Stimulated activated CD4-positive, alpha-beta T cell treated with anti-CD3 and anti-CD28 coated beads, TNF-alpha, amount 100 ng/mL, for 24 hours (primary cell): ENCODE measurements around the gene C2CD5.
"Not testable (repeated sequence)": the region's sequence is repeated elsewhere in the genome, so short reads cannot be mapped to it uniquely, and the experiment has no call there.

Source experiments
- DNase-seq, 3 experiments: peaks; one replicate each; pipeline ENCODE4 v3.0.0-alpha.2; 2020; ENCODE audit warnings: low read depth in 3 of 3

Gene C2CD5

DNA sequence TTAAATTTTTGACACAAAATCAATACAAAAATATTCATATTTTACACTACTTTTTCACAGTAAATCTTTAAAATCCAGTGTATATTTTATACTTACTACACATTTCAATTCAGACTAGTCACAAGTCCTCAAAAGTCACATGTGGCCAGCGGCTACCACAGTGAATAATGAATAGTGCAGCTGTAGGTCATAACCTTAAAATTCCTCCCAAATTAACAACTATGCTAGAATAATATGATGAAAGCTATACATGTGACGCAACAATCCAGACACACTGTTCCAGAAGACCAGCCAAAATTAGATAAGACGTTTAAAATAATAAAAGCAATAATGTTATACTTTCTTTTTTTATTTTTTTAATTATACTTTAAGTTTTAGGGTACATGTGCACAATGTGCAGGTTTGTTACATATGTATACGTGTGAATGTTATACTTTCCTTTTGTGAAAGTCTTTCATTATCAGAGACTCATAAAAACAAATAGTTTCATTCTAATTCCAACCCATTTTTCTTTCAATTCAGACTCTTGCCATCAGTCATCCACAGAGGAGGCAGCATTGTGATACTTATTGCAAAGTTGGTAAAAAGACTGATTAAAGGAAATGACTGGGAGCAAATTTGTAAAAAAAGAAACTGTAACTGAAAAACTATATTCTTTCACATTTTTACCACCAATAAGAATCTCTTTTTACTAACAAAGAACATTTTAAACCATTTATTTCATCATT lies 67.0 kb downstream of the C2CD5 start:
- no peak for DNase-seq

DNA sequence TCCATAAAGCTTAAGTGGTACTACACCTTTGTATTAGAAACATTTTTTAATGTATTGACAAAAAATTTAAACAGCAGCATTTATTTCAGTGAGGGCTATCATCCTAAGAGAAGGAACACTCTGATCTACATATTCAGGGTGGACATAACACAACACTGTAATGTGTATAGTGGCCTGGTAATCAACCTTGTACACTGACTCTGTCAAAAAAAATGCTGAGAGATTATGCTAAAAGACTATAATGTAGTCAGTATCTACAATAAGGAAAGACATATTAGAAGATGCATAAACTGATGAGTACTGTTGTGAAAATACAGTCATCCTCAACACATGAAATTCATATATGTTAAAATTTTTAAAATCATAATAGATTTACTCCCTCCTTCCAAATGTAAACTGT lies 68.2 kb downstream of the C2CD5 start:
- no peak for DNase-seq

DNA sequence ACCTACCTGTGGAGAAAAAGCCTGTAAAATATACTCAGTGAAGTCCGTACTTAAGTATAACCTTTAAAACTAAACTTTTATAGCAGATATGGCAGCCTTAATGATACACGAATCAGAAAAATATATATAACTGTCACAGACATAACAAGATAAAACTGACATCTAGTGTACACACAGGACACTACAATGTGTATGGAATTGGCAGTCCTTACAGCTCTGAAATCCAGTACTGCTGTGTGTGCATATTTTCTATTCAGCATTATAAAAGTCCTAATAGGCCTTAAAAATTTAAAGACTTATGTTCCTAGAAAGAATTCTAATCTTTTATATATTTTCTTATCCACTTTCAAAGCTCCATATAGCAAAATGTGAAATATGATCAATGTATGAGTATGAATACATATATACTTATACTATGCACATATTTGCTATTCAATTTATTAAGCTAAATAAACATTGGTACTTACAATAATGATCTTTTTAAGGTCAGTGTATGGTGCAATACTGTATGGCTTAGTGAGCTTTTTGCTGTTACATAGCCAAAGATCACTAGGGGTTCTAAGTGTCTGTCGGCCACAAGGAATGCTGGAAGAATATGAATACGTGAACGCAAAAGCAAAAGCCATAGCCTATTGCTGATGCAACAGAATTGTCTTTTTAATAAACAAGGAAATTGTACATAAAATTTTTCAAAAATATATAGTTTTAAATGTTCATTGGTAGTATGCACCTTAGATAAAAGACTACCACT lies 69.2 kb downstream of the C2CD5 start:
- DNase-seq, result no peak

DNA sequence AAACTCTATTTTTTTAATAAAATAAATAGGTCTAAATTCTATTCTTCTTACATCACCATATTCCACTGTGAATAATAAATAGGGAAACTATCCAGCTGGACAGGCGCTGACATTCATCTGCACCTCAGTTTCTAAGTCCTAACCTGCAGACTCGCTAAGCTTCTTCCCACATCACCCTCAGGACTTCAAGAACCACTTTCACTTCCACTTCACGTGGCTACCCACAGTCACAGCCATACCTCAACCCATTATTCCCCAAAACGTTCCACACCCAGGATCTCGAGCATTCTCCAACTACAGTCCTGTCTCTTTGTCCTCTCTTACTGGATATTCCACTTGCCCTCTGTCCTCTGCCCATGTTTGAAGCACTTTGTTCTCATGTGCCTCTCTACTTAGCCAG lies 71.1 kb downstream of the C2CD5 start:
- no peak for DNase-seq

DNA sequence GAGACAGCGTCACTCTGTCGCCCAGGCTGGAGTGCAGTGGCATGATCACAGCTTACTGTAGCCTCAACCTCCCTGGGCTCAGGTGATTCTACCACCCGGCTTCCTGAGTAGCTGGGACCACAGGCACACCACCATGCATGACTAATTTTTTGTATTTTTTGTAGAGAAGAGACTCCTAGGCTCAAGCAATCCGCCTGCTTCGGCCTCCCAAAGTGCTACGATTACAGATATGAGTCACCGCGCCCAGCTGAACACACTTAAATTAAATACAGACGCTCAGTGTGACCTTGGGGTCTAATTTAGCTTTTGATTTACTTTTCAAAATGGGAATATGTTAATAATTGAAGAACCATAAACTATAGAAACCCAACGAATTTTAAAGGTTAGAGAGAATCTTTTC lies 77.2 kb downstream of the C2CD5 start:
- DNase-seq, result no peak

DNA sequence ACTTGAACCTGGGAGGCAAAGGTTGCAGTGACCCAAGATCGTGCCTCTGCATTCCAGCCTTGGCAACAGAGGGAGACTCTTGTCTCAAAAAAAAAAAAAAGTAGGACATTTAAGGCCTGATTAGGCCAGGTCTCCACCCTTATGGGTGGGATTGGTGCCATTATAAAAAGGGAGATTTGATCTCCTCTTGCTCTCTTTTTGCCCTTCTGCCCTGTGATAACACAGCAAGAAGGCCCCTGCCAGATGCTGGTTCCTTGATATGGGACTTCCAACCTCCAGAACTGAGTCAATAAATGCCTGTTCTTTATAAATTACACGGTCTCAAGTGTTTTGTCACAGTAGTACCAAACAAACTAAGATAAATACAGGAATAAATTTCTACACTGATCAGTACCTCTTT lies 81.0 kb downstream of the C2CD5 start:
- DNase-seq, result no peak

DNA sequence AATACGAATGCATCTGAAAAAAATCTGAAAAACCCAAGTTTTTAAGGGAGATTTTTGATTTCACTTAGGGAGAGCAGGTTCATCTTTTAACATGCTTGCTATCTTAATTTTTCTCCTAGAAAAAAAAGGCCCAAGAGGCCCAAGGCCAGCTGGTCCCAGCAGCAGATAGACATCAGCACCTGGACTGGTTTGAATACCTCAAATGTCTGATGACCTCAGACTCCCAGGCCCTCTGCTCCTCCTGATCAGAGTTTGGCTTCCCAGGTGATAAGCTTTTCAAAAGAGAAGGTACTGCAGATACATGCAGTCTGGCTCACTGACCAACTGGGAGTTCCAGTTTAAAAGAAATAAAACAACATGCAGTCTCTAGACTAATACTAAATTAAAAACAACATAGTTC lies 82.6 kb downstream of the C2CD5 start:
- DNase-seq, result no peak

DNA sequence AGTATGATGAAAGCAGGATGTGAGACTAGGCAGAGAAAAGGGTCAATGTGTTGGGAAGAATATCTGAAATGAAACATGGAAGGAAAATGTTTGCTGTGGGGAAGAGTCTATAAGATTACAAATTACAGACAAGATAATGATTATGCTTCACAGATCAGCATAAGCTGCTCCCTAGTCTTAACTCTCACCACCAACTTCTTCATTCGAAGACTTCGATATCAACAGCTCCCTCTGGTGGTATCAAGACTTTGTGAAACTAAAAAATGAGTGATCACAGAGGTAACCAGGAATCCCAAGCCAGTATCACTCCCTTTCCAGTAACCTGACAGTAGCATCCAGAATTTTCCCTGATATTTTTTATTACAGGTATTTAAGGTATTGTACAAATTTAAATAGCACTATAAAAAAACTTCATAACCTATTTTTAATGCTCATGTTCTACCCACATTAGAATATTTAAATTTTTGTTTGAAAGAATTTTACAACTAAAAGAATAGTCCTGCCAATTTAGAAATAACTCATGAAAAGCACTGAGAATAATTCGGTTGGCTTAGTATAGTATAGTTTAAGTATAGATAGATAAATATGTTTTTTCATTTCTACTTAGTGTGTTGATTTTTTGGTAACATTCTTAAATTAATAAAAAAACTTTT lies 84.4 kb downstream of the C2CD5 start:
- DNase-seq, result no peak

DNA sequence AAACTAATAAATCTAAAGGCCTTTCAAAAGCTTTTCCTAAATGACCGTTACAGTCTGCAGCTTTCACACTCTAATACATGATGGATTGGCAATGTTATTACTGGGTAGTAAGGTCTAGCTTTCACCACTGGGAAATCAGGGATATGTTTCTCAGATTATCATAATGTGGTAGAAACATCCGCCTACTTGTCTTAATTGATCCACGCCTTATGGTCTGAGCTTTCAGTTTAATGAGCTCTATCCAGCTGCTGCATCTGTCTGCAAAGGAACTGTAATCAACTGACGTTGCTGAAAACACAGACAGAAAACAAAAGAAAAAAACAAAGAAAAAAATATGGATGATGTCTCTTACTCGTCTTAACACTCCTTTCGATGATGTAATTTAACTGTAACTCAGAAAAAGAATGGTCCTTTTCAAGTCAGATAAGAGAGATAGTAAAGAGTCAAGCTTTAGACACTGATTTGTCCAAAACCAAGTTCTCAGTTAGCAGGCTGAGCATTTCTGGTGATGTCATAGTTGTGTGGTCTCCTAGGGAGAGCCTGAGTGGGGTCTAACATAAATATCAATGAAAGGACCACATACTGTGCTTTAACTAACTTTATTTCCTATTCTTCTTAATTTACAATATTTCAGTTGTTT lies 85.9 kb downstream of the C2CD5 start:
- no peak for DNase-seq

DNA sequence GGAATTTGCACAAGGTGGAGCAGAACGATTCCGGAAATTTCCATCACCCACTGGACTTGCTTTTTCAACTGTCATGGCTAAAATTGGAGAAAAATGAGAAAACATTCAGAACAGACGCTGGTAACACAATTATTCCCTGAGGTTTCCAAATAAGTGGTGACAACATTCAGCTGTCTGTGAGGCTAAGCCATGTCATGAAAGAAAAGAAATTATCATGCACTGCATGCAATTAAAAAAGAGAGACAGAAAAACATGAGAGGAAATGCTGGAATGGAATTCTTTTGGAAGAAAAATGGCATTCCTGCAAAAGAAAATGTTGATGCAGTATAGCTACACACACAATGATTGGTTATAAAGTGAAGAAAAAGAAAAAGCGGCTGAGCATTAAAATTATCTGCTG lies 87.3 kb downstream of the C2CD5 start:
- DNase-seq, result no peak

DNA sequence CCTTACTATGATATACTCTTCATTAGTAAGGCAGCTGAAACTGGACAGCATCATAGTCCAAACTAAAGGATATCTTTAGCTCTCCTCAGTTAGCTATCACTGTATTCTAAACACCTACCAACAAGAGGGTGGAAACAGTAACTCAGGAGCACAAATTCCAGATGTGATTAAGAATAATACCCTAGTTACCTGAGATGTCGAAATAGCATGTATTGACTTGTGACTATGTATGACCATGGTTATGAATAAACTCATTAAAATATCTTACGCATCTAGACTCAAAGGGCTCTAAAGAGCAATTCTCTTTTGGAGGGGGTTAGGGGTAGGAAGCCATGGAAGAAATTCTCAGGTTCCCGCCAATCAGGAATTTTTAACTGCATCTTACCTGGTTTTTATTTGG lies 90.8 kb downstream of the C2CD5 start:
- DNase-seq, result no peak

DNA sequence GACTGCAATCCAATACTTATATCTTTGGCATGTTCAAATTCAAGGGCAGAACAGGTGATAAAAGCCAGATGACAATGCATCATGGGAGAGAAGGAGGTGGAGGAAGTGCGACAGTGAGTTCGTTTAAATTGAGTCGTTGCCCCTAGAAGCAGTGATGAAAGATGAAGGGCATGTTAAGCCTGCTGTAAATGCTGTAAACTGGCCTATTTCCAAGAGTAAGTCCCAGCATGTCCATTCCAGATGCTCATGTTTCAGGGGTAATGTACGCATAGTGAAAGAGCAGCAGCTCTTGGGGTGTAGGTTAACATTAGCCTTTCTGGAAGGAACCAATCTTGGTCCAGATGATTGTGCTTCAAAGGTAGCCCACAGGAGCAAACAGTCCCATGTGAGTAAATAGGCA lies 97.1 kb downstream of the C2CD5 start:
- DNase-seq, result no peak

DNA sequence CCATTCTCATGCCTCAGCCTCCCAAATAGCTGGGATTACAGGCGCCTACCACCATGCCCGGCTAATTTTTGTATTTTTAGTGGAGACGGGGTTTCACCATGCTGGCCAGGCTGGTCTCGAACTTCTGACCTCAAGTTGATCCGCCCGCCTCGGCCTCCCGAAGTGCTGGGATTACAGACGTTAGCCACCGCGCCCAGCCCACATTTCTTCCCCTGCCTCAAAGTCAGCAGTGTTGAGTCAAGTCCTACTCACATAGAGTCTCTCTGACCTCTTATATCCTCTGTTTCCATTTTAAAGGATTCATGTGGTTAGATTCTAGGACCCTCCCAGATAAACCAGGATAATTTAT lies 100.1 kb downstream of the C2CD5 start:
- DNase-seq, result not testable (repeated sequence)

DNA sequence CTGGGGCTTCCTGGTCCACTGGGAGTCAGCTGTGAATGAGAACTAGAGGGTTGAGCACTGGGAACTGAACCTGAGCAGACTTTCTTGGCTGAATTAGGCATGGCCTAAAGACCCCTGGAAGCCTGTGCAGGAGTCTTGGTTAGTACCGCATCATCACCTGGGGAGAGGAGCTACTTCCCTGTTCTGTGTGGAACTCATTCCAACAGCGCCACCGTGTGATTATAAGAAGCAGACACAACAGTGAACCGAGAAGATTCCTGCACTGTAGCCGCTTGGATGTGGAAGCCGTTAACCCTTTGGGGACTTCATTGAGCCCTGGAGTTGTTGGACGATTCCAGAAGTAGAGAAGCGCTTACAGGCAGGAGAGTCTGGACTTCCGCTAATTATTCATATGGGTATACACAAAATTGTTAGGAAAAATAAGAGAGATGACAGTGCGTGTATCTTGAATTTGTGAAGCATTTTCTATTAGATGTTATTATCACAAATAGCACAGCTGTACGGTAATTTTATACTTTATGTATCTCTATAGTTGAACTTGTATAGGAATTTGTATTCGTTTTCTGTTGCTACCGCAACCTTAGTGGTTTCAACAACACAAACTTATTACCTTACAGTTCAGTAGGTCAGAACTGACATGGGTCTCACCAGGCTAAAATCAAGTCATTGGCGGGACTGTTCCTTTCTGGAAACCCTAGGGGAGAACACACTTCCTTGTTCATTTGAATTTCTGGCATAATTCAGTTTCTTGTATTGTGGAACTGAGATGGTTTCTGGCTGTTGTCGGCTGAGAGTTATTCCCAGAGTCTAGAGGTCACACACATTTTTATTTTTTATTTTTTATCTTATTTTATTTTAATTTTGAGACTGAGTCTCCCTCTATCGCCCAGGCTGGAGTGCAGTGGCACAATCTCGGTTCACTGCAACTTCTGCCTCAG lies 100.7 kb downstream of the C2CD5 start:
- peak; percentile 24 to 56 (median 34) for DNase-seq

DNA sequence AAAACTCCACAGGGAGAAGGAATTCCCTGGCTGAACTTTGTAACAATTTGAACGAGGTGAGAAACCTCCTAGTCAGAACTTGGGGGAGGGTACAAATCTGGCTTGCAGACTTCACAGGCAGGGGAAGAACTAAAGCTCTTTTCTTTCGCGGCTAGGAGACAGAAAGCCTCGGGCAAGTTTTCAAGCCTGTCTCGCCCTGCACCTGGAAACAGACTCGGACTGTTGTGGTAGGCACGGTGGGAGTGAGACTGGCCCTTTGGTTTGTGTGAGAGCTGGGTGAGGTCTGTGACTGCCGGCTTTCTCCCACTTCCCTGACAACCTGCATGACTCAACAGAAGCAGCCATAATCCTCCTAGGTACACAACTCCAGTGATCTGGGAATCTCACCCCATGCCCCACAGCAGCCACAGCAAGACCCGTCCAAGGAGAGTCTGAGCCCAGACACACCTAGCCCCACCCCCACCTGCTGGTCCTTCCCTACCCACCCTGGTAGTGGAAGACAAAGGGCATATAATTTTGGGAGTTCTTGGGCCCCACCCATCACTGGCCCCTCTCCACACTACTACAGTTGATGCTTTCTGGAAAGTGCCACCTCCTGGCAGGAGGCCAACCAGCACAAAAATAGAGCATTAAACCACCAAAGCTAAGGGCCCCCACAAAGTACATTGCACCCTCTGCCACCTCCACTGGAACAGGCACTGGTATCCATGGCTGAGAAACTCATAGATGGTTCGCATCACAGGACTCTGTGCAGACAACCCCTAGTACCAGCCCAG lies 107.1 kb downstream of the C2CD5 start:
- no peak for DNase-seq

DNA sequence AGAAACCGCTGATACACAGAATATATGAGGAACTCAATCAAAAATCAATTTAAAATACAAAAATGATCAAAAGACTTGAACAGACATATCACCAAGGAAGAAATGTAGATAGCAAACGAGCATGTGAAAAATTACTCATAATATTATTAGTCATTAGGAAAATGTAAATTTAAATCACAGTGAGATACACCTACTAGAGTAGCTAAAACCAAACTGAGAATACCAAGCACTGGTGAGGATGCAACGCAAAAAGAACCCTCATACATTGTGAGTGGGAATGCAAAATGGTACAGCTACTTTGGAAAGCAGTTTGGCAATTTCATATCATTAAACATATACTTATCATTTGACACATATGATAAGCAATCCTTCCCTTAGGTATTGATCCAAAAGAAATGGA lies 108.8 kb downstream of the C2CD5 start:
- no peak for DNase-seq

DNA sequence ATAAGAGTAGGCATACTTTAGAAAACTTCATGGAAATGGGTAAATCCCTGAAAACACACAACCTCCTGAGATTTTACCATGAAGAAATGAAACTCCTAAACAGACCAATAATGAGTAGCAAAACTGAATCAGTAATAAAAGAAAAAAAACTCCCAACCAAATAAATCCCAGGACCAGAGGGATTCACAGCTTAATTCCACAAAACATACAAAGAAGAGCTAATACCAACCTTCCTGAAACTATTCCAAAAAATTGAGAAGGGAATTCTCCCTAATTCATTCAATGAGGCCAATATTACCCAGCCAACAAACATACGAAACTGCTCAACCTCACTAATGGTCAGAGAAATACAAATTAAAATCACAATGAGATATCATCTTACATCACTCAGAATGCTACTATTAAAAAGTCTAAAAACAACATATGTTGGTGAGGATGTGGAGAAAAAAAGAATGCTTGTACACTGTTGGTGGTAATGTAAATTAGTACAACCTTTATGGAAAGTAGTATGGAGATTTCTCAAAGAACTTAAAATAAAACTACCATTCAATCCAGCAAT lies 112.6 kb downstream of the C2CD5 start:
- DNase-seq, result no peak

DNA sequence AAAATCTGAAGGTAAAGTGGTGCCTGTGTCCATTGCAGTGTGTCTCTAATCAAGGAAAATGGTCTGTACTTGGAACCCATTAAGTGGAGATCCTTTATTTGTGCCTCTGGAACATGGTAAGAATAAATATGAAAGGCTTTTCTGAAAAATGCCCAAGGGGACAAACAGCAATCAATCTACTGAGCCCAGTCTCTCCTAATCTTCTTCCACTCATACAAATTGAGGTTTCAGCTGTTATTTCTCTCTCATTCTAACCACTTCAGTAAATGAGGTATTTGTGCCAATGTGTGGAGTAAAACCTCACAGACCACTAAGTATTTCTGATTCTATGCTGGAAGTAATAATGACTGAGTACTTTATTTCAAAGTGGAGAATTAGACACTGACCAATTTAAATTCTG lies 127.5 kb downstream of the C2CD5 start:
- DNase-seq, result no peak

DNA sequence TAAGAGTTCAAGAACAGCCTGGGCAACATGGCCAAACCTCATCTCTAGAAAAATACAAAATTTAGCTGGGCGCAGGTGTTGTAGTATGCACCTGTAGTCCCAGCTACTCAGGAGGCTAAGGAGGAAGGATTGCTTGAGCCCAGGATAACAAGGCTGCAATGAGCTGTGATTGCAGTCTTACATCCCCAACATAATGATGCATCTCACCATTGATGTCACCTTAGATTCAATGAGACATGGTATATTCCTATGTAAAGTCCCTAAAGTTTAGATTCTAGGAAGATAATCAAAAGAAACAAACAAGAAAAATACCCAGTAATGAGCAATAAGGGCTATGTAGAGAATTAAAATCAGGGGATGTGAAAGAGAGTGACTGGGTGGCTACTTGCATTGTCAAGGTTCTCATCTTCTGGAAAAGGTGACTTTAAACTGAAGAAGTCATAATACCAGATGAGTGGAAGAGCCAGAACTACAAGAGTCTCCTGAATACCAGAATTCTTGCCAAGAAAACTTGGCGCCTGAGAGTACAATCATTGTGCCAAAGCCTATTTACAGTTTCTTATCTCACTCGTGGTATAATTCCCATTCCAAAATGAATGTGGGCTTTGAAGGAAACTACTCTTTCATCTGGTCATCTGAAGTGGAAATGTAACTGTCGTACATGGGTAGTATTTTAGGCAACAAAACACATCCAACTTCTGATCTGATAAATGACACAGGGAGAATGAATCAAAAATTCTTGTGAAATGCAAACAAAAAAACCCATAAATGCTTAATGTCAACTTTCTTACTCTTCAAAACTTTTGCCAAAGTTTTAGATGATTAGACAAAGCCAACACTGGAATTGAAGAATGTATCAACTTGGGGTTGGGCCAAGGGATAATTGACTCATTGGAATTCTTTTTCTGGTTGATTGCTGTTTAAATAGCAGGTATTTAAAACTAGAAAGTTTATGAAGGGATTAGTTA lies 128.7 kb downstream of the C2CD5 start:
- DNase-seq, result no peak
